ENCODE measurements around the gene GGA3.

GRCh38 chr17:75271233-75271954 is 10.0 kb upstream of the GGA3 start:
- peak in 4 of 7 experiments; percentile 51 to 97 (median 82) for TF ChIP-seq CTCF (IDR thresholded peaks at IDR 0.05)
- no peak for TF ChIP-seq POLR2A (IDR thresholded peaks at IDR 0.05)

Data from stomach (tissue), 4 donors.